Effector memory CD8-positive, alpha-beta T cell (primary cell): Measurements from ENCODE around the gene HAUS8.
A peak's percentile ranks its signal among the peaks of the same experiment; 100 is the strongest.
"Not testable (repeated sequence)": the region's sequence is repeated elsewhere in the genome, so short reads cannot be mapped to it uniquely, and the experiment has no call there.

Source experiments
- ATAC-seq: fragments of 150-1000 bp; cut with Tn5 transposase; replicated peaks from 2 replicates; pipeline ENCODE4 v1.10.0; 2021; ENCODE audit warnings: mild to moderate bottlenecking, moderate library complexity
- DNase-seq, 3 experiments: peaks; one replicate each; pipeline ENCODE4 v3.0.0; 2021
- H3K27ac Mint-ChIP-seq, 2 donors: one replicate each; pipeline ENCODE4 v1.8.0; 2022; ENCODE audit warnings: mild to moderate bottlenecking in 2 of 2, mixed read lengths in 2 of 2, moderate library complexity in 2 of 2
- H3K27me3 Mint-ChIP-seq, 2 donors: one replicate each; pipeline ENCODE4 v1.8.0; 2022; ENCODE audit warnings: mixed read lengths in 2 of 2
- H3K36me3 Mint-ChIP-seq: one replicate; pipeline ENCODE4 v1.8.0; 2022; ENCODE audit warnings: mild to moderate bottlenecking, moderate library complexity, mixed read lengths; ENCODE audit not compliant: insufficient read depth
- H3K4me1 Mint-ChIP-seq, 2 donors: one replicate each; pipeline ENCODE4 v1.8.0; 2022; ENCODE audit warnings: low read depth in 2 of 2, mixed read lengths in 2 of 2
- H3K4me3 Mint-ChIP-seq, 2 donors: one replicate each; pipeline ENCODE4 v1.8.0; 2022; ENCODE audit warnings: mild to moderate bottlenecking in 2 of 2, mixed read lengths in 2 of 2, moderate library complexity in 2 of 2
- H3K9me3 Mint-ChIP-seq, 2 donors: one replicate each; pipeline ENCODE4 v1.8.0; 2022; ENCODE audit warnings: mixed read lengths in 2 of 2

HAUS8 gene

GRCh38 chr19:17094694-17095093 is 19.4 kb upstream of the HAUS8 start:
- H3K27ac Mint-ChIP-seq: peak overlapping the region in 1 of 2 donors; percentile 17
- not testable (repeated sequence) for H3K9me3 Mint-ChIP-seq, DNase-seq, H3K4me3 Mint-ChIP-seq, ATAC-seq, H3K27me3 Mint-ChIP-seq
- H3K36me3 Mint-ChIP-seq: peaks cover 12% of the 10 kb centered on the region
- H3K4me1 Mint-ChIP-seq: peaks cover 46 to 53% of the 10 kb centered on the region in 2 donors

DNA sequence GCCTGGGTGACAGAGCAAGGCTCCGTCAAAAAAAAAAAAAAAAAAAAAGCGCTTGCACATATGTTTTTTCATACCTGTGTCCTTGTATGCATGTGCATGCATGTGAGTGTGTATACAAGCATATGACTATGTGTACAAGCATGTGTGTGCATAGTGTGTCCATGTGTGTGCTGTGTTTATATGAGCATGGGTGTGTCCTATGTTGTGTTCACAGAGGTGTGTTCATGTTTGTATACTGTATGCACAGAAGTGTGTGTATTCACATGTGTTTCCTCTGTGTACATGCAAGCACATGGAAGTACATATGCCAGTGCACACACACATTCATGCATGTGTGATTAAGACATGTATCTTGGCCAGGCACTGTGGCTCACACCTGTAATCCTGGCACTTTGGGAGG is 17.4 kb upstream of the HAUS8 start:
- Mint-ChIP-seq H3K4me3 (no peak overlapping the region), H3K27me3 (no peaks in the 10 kb centered on the region), H3K36me3 (peaks cover 10% of the 10 kb centered on the region), H3K27ac (no peak overlapping the region), H3K9me3 (no peaks in the 10 kb centered on the region), H3K4me1 (peaks cover 53% of the 10 kb centered on the region in 2 donors)
- DNase-seq: no peak
- ATAC-seq: no peak

GRCh38 chr19:17091758-17092333 is 16.6 kb upstream of the HAUS8 start:
- Mint-ChIP-seq H3K36me3 (peaks cover 10% of the 10 kb centered on the region), H3K4me3 (peak overlapping the region in 1 of 2 donors; percentile 10), H3K4me1 (peaks cover 55% of the 10 kb centered on the region in 2 donors), H3K27ac (peak overlapping the region in 1 of 2 donors; percentile 54), H3K27me3 (no peaks in the 10 kb centered on the region), H3K9me3 (no peaks in the 10 kb centered on the region)
- DNase-seq (no peak), ATAC-seq (peak; percentile 58)

GRCh38 chr19:17090583-17090982 is 15.3 kb upstream of the HAUS8 start:
- H3K27ac Mint-ChIP-seq: peak overlapping the region; percentile 77 to 79
- peak overlapping the region in 1 of 2 donors; percentile 49 for H3K4me3 Mint-ChIP-seq
- H3K36me3 Mint-ChIP-seq: peaks cover 14% of the 10 kb centered on the region
- ATAC-seq: peak; percentile 78
- H3K4me1 Mint-ChIP-seq: peaks cover 52 to 59% of the 10 kb centered on the region in 2 donors
- no peaks in the 10 kb centered on the region for H3K27me3 Mint-ChIP-seq
- no peaks in the 10 kb centered on the region for H3K9me3 Mint-ChIP-seq
- DNase-seq: no peak

- H3K36me3 Mint-ChIP-seq: peaks cover 16% of the 10 kb centered on the region
- H3K27me3 Mint-ChIP-seq: no peaks in the 10 kb centered on the region
- H3K27ac Mint-ChIP-seq: peak overlapping the region; percentile 14 to 79
- no peaks in the 10 kb centered on the region for H3K9me3 Mint-ChIP-seq
- ATAC-seq (no peak), DNase-seq (no peak)
- peaks cover 53 to 56% of the 10 kb centered on the region in 2 donors for H3K4me1 Mint-ChIP-seq
- no peak overlapping the region for H3K4me3 Mint-ChIP-seq
These were observed 13.3 kb upstream of the HAUS8 start for GRCh38 chr19:17088552-17088951.

DNA sequence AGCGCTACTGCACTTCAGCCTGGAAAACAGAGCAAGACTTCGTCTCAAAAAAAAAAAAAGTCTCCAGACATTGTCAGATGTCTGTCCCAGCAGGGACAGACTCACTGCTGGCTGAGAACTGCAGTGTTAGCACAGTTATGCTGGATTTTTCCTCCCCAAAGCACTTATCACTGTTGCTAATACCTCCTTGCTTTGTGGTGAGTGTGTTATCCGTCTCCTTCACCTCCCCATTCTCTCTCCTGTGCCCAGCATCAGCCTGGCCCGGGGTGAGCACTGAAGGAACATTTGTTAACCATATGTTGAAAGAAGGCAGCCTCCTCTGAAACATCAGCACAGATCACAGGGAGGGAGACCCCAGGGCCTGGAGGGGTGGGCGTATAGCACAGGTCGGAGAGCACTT is 11.6 kb upstream of the HAUS8 start:
- Mint-ChIP-seq H3K9me3 (no peaks in the 10 kb centered on the region), H3K36me3 (peaks cover 16% of the 10 kb centered on the region), H3K4me1 (peaks cover 63 to 67% of the 10 kb centered on the region in 2 donors), H3K4me3 (no peak overlapping the region), H3K27ac (peak overlapping the region in 1 of 2 donors; percentile 26), H3K27me3 (no peaks in the 10 kb centered on the region)
- ATAC-seq (no peak), DNase-seq (no peak)

DNA sequence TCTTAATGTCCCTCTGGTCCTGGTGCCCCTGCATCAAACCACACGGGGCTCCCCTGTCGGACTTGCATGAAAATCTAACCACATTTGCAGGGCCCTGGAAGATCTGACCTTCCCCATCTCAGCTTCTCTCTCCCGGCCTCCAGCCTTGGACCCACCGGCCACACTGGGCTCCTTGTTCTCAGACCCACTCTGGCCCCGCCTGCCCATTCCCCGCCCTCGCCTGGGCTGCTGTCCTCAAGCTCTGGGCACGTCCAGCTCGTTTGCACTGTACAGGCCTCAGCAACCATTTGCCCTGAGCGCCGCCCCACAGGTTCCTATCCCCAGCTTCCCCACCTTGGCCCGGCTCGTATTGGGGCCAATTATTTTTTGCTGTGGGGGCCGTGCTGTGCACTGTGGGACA is 10.9 kb upstream of the HAUS8 start:
- Mint-ChIP-seq H3K27ac (peak overlapping the region in 1 of 2 donors; percentile 69), H3K36me3 (peaks cover 16% of the 10 kb centered on the region), H3K4me3 (no peak overlapping the region), H3K27me3 (no peaks in the 10 kb centered on the region), H3K9me3 (no peaks in the 10 kb centered on the region), H3K4me1 (peaks cover 67% of the 10 kb centered on the region in 2 donors)
- ATAC-seq (no peak), DNase-seq (no peak)

GRCh38 chr19:17081672-17082630 is 6.7 kb upstream of the HAUS8 start:
- Mint-ChIP-seq H3K4me3 (no peak overlapping the region), H3K27me3 (no peaks in the 10 kb centered on the region), H3K4me1 (peaks cover 62 to 67% of the 10 kb centered on the region in 2 donors), H3K9me3 (no peaks in the 10 kb centered on the region), H3K36me3 (peaks cover 13% of the 10 kb centered on the region), H3K27ac (peak overlapping the region; percentile 25 to 67)
- DNase-seq: no peak
- ATAC-seq: no peak

DNA sequence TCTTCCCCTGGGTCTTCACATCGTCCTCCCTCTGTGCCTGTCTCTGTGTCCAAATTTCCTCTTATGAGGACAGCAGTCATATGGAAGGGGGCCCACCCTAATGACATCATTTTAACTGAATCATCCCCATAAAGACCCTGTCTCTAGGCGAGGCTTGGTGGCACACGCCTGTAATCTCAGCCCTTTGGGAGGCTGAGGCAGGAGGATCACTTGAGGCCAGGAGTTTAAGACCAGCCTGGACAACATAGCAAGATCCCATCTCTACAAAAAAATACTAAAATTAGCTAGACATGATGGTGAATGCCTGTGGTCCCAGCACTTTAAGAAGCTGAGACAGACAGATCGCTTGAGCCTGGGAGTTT is 5.2 kb upstream of the HAUS8 start:
- Mint-ChIP-seq H3K27ac (peak overlapping the region; percentile 78 to 85), H3K36me3 (peaks cover 22% of the 10 kb centered on the region), H3K4me3 (peak overlapping the region; percentile 80 to 81), H3K4me1 (peaks cover 67 to 69% of the 10 kb centered on the region in 2 donors), H3K27me3 (no peaks in the 10 kb centered on the region), H3K9me3 (no peaks in the 10 kb centered on the region)
- ATAC-seq (no peak), DNase-seq (no peak)

- peak; percentile 58 to 61 (median 60) for DNase-seq
- H3K27me3 Mint-ChIP-seq: no peaks in the 10 kb centered on the region
- peaks cover 20% of the 10 kb centered on the region for H3K36me3 Mint-ChIP-seq
- peak overlapping the region; percentile 80 to 81 for H3K4me3 Mint-ChIP-seq
- ATAC-seq: peak; percentile 51
- peak overlapping the region; percentile 78 to 85 for H3K27ac Mint-ChIP-seq
- H3K9me3 Mint-ChIP-seq: no peaks in the 10 kb centered on the region
- H3K4me1 Mint-ChIP-seq: peaks cover 63 to 64% of the 10 kb centered on the region in 2 donors
These were observed 4.6 kb upstream of the HAUS8 start for GRCh38 chr19:17079710-17080439.

- Mint-ChIP-seq H3K4me1 (peaks cover 68 to 70% of the 10 kb centered on the region in 2 donors), H3K27me3 (no peaks in the 10 kb centered on the region), H3K9me3 (no peaks in the 10 kb centered on the region), H3K36me3 (peaks cover 26% of the 10 kb centered on the region), H3K4me3 (peak overlapping the region; percentile 80 to 81), H3K27ac (peak overlapping the region; percentile 78 to 85)
- ATAC-seq (no peak), DNase-seq (no peak)
These were observed 3.9 kb upstream of the HAUS8 start for GRCh38 chr19:17078920-17079709.

GRCh38 chr19:17078036-17078919 is 3.0 kb upstream of the HAUS8 start:
- H3K27ac Mint-ChIP-seq: peak overlapping the region in 1 of 2 donors; percentile 78
- H3K4me3 Mint-ChIP-seq: peak overlapping the region; percentile 92 to 96
- peaks cover 26% of the 10 kb centered on the region for H3K36me3 Mint-ChIP-seq
- no peaks in the 10 kb centered on the region for H3K9me3 Mint-ChIP-seq
- ATAC-seq: no peak
- H3K27me3 Mint-ChIP-seq: no peaks in the 10 kb centered on the region
- peaks cover 73 to 74% of the 10 kb centered on the region in 2 donors for H3K4me1 Mint-ChIP-seq
- no peak for DNase-seq
